GM12878 (cell line): Measurements from ENCODE around the gene CAMTA1. TPM values are rescaled to one million over a fixed set of nuclear protein-coding genes. Genes with fewer than 3 reads are reported as not detected.

Source experiments
- ATAC-seq: fragments of 200-7000 bp; cut with Tn5 transposase; 3 replicates; pipeline ENCODE4 v1.9.1; 2020; ENCODE audit warnings: mild to moderate bottlenecking, moderate library complexity
- BruUV-seq: library from RNA; stranded (reverse); fragments of 400-500 nt; replicated peaks from 2 replicates; lab custom pipeline; 2021; lab: Mats Ljungman, UMichigan
- CTCF ChIA-PET: fragments of 300-600 bp; sonication (Branson Sonifier 250); formaldehyde crosslinking; extraction: SDS; loops from one replicate; lab custom pipeline; 2021; ENCODE audit warnings: inconsistent platforms; lab: Yijun Ruan, JAX
- POLR2A ChIA-PET: fragments of 350-600 bp; formaldehyde crosslinking; extraction: SDS; loops from one replicate; lab custom pipeline; 2021; ENCODE audit warnings: inconsistent platforms; lab: Charles Lee
- RAD21 ChIA-PET: fragments of 300-600 bp; sonication (Branson Sonifier 250); formaldehyde crosslinking; loops from one replicate; lab custom pipeline; 2023; ENCODE audit warnings: antibody characterized with exemption; ENCODE audit not compliant: unreplicated experiment; lab: Charles Lee
- SMC1A ChIA-PET: fragments of 300-600 bp; sonication (Branson Sonifier 250); formaldehyde crosslinking; loops from one replicate; lab custom pipeline; 2023; ENCODE audit not compliant: unreplicated experiment, uncharacterized antibody; lab: Charles Lee
- DNase-seq: peaks from one replicate; pipeline ENCODE4 v3.0.0-alpha.2; 2011; ENCODE audit warnings: low read depth, low spot score
- FAIRE-seq: peaks from 3 replicates; lab custom pipeline; 2011; peaks lifted over from hg19 to GRCh38; lab: Jason Lieb, UNC
- H2AFZ ChIP-seq: 2 replicates; pipeline ENCODE4 v1.6.0; 2011; ENCODE audit warnings: low read depth, low read length, control low read depth; ENCODE audit not compliant: control insufficient read depth
- H3K27ac ChIP-seq: 2 replicates; pipeline ENCODE4 v1.5.1; 2011; ENCODE audit warnings: control low read depth; ENCODE audit not compliant: control insufficient read depth, insufficient read depth
- H3K27me3 ChIP-seq, 2 experiments: replicated peaks in 1 of 2; 2 replicates each; pipeline versions ENCODE4 v1.6.0 to v1.6.1; 2011; ENCODE audit warnings: low read length in 1 of 2; ENCODE audit not compliant: control insufficient read depth in 2 of 2, insufficient read depth in 2 of 2
- H3K36me3 ChIP-seq, 2 experiments: 2 replicates each; pipeline ENCODE4 v1.5.1; 2011; ENCODE audit warnings: low read length in 1 of 2; ENCODE audit not compliant: control insufficient read depth in 2 of 2, insufficient read depth in 2 of 2
- H3K4me1 ChIP-seq: 2 replicates; pipeline ENCODE4 v1.6.1; 2011; ENCODE audit warnings: mild to moderate bottlenecking, low read length, moderate library complexity, mixed read lengths; ENCODE audit not compliant: control insufficient read depth, insufficient read depth
- H3K4me2 ChIP-seq: 2 replicates; pipeline ENCODE4 v1.6.0; 2011; ENCODE audit warnings: control low read depth; ENCODE audit not compliant: control insufficient read depth, insufficient read depth
- H3K4me3 ChIP-seq: fragments of 200-600 bp; sonication (generic); 2 replicates; pipeline ENCODE4 v1.5.1; 2016
- H3K79me2 ChIP-seq: 2 replicates; pipeline ENCODE4 v1.6.0; 2011; ENCODE audit warnings: low read length; ENCODE audit not compliant: control insufficient read depth, insufficient read depth
- H3K9ac ChIP-seq: 2 replicates; pipeline ENCODE4 v1.8.0; 2011; ENCODE audit warnings: low read length, control low read depth, mixed read lengths; ENCODE audit not compliant: control insufficient read depth, insufficient read depth
- H3K9me3 ChIP-seq: replicated peaks from 3 replicates; pipeline ENCODE4 v1.5.1; 2011; ENCODE audit warnings: mild to moderate bottlenecking, low read length; ENCODE audit not compliant: control insufficient read depth, insufficient read depth
- H4K20me1 ChIP-seq: 2 replicates; pipeline ENCODE4 v1.6.0; 2011; ENCODE audit not compliant: control insufficient read depth, insufficient read depth
- BCL11A ChIP-seq: IDR thresholded peaks from 2 replicates; pipeline ENCODE4 v1.6.1; 2011; ENCODE audit warnings: low read depth, low read length
- FOXK2 ChIP-seq: fragments of 450-650 bp; IDR thresholded peaks from 2 replicates; pipeline ENCODE4 v1.6.1; 2017; ENCODE audit warnings: mild to moderate bottlenecking, moderate library complexity
- GABPA ChIP-seq: IDR thresholded peaks from 2 replicates; pipeline ENCODE4 v1.6.1; 2014; ENCODE audit warnings: antibody characterized with exemption, low read depth, mild to moderate bottlenecking, inconsistent platforms
- HSF1 ChIP-seq: fragments of 150-350 bp; IDR thresholded peaks from 2 replicates; pipeline ENCODE4 v1.6.1; 2014; ENCODE audit warnings: mild to moderate bottlenecking, low read depth, low read length
- NR2C1 ChIP-seq: fragments of 450-650 bp; IDR thresholded peaks from 2 replicates; pipeline ENCODE4 v1.6.1; 2017; ENCODE audit warnings: antibody characterized with exemption, mild to moderate bottlenecking, moderate library complexity
- NR2F1 ChIP-seq: fragments of 450-650 bp; conservative IDR thresholded peaks from 2 replicates; pipeline ENCODE4 v1.6.1; 2017; ENCODE audit warnings: mild to moderate bottlenecking
- REST ChIP-seq: IDR thresholded peaks from 2 replicates; pipeline ENCODE4 v1.6.1; 2012; ENCODE audit warnings: mild to moderate bottlenecking, low read depth, low read length
- SPI1 ChIP-seq: IDR thresholded peaks from 2 replicates; pipeline ENCODE4 v1.6.1; 2011; ENCODE audit warnings: low read depth, mild to moderate bottlenecking, low read length, moderate library complexity, borderline replicate concordance; ENCODE audit not compliant: insufficient read depth
- TAF1 ChIP-seq: IDR thresholded peaks from 2 replicates; pipeline ENCODE4 v1.6.1; 2011; ENCODE audit warnings: mild to moderate bottlenecking, low read depth, low read length, borderline replicate concordance
- WGBS: methylation state at CpG from one replicate; pipeline ENCODE4 v1.1.6; 2016; ENCODE audit warnings: low lambda C conversion rate; ENCODE audit not compliant: insufficient replicate concordance, insufficient coverage; ENCODE audit errors: missing lambda C conversion rate; 5-methylcytosine and 5-hydroxymethylcytosine counted together
- in situ Hi-C: fragments of 300-500 bp; cut with MboI; formaldehyde crosslinking; loops from 9 replicates; pipeline ENCODE4 v1.14.3; 2018; ENCODE audit warnings: mixed read lengths
- intact Hi-C: fragments of 100-400 bp; cut with micrococcal nuclease; formaldehyde crosslinking; loops from one replicate; pipeline ENCODE4 v1.14.2; 2022; ENCODE audit not compliant: unreplicated experiment
- polyA plus RNA-seq, 11 experiments: library from polyadenylated mRNA; depleted of rRNA in 4 of 11; unstranded in 6 of 11; stranded (reverse) in 5 of 11; fragments of >200 nt; fragmentation: Nextera tagmentation in 4 of 11; fragmentation: Illumina TruSeq in 1 of 11; extraction: Ambion mirVana in 4 of 11; extraction: Trizol in 1 of 11; gene quantifications; 1 replicate in 1 of 11; 2 replicates in 10 of 11; pipeline versions ENCODE4 v1.2.1 to v1.2.3, GENCODE V29; 2011 to 2016; ENCODE audit warnings: inconsistent platforms in 2 of 11, missing spikeins in 2 of 11, low read depth in 1 of 11
- total RNA-seq, 4 experiments: library from RNA; depleted of rRNA in 3 of 4; stranded (reverse); fragments of >200 nt in 3 of 4; fragmentation: Illumina TruSeq in 1 of 4; extraction: Trizol in 1 of 4; gene quantifications; 2 replicates each; pipeline versions ENCODE4 v1.2.1 to v1.2.3, GENCODE V29; 2013 to 2021

CAMTA1 gene
- total and polyA plus RNA-seq, 10 of the 15 experiments (the other 5 are each of a cell fraction or from before 2014, with no cell fraction given) = 37.7 to 148 (median 76.4) TPM

GRCh38 chr1:7388488-7389185 is 603.4 kb downstream of the CAMTA1 start:
- ChIA-PET CTCF (no interaction called here), RAD21 (no interaction called here), POLR2A (no interaction called here), SMC1A (no interaction called here)
- in situ Hi-C loops (no loop called here), intact Hi-C loops (no loop called here)
- no peak for ATAC-seq
- H3K4me2 ChIP-seq = no peak overlapping the region
- H3K4me1 ChIP-seq = no peaks in the 10 kb centered on the region
- H3K9ac ChIP-seq = no peak overlapping the region
- H3K9me3 ChIP-seq = no peaks in the 10 kb centered on the region
- H3K27ac ChIP-seq = no peak overlapping the region
- H4K20me1 ChIP-seq = no peaks in the 10 kb centered on the region
- H3K4me3 ChIP-seq = no peak overlapping the region
- no peak for FAIRE-seq
- H3K27me3 ChIP-seq = no peaks in the 10 kb centered on the region; a peak in 1 of 4 replicates
- BruUV-seq = no TSS peak
- DNase-seq = no peak
- no peaks in the 10 kb centered on the region for H3K36me3 ChIP-seq
- WGBS = 20% methylated on average over 16 of the region's 19 CpGs
- no peaks in the 10 kb centered on the region for H3K79me2 ChIP-seq
- no peak for TF ChIP-seq NR2F1
- no peak for TF ChIP-seq GABPA
- TF ChIP-seq NR2C1 = no peak
- TF ChIP-seq BCL11A = no peak
- no peak for TF ChIP-seq SPI1
- H2AFZ ChIP-seq = no peak overlapping the region

GRCh38 chr1:7389201-7389905 is 604.1 kb downstream of the CAMTA1 start:
- in situ Hi-C loops (no loop called here), intact Hi-C loops (no loop called here)
- ChIA-PET SMC1A (no interaction called here), CTCF (no interaction called here), RAD21 (no interaction called here), POLR2A (no interaction called here)
- no peak overlapping the region for H3K27ac ChIP-seq
- no peaks in the 10 kb centered on the region for H3K79me2 ChIP-seq
- H3K4me3 ChIP-seq = no peak overlapping the region
- H3K36me3 ChIP-seq = no peaks in the 10 kb centered on the region
- BruUV-seq = no TSS peak
- H3K4me1 ChIP-seq = no peaks in the 10 kb centered on the region
- H3K4me2 ChIP-seq = no peak overlapping the region
- H3K9ac ChIP-seq = no peak overlapping the region
- no peak for ATAC-seq
- 9% methylated on average over 13 of the region's 13 CpGs for WGBS
- no peak overlapping the region for H2AFZ ChIP-seq
- H3K27me3 ChIP-seq = no peaks in the 10 kb centered on the region; a peak in 1 of 4 replicates
- DNase-seq = no peak
- H4K20me1 ChIP-seq = no peaks in the 10 kb centered on the region
- H3K9me3 ChIP-seq = no peaks in the 10 kb centered on the region
- no peak for FAIRE-seq
- TF ChIP-seq TAF1 (no peak), HSF1 (no peak), FOXK2 (no peak), REST (no peak)
